NCI-H187 treated with DMSO at 0.1 percent for 48 hours (cell line): ENCODE data around the gene OBSL1.

ENCODE experiments used
- DNase-seq: peaks from one replicate; lab custom pipeline; 2025; lab: John Stamatoyannopoulos, UW

Gene OBSL1

GRCh38 chr2:219596954-219597551 is 25.7 kb upstream of the OBSL1 start:
- DNase-seq: no peak

GRCh38 chr2:219595256-219595655 is 23.9 kb upstream of the OBSL1 start:
- DNase-seq: no peak

GRCh38 chr2:219593154-219593553 is 21.8 kb upstream of the OBSL1 start:
- no peak for DNase-seq

GRCh38 chr2:219592736-219593135 is 21.4 kb upstream of the OBSL1 start:
- DNase-seq: no peak

- no peak for DNase-seq
Measured at GRCh38 chr2:219591091-219591490, 19.8 kb upstream of the OBSL1 start.

GRCh38 chr2:219581346-219581745 is 10.0 kb upstream of the OBSL1 start:
- no peak for DNase-seq

- no peak for DNase-seq
Measured at GRCh38 chr2:219578811-219579613, 7.7 kb upstream of the OBSL1 start.

- peak; percentile 30 for DNase-seq
Measured at GRCh38 chr2:219576505-219577388, 5.4 kb upstream of the OBSL1 start.

GRCh38 chr2:219575566-219576504 is 4.5 kb upstream of the OBSL1 start:
- DNase-seq: no peak

GRCh38 chr2:219574484-219575311 is 3.4 kb upstream of the OBSL1 start:
- no peak for DNase-seq

GRCh38 chr2:219573166-219573565 is 1.8 kb upstream of the OBSL1 start:
- peak; percentile 56 for DNase-seq

- no peak for DNase-seq
Measured at GRCh38 chr2:219572237-219573001, 1.1 kb upstream of the OBSL1 start, which contains the start of gene INHA. Gene INHA (plus strand): TSS chr2:219572310. CDS start chr2:219572375, 65 bp downstream.

- DNase-seq: no peak
Measured at GRCh38 chr2:219570924-219571310, 422 bp downstream of the OBSL1 start.

- no peak for DNase-seq
Measured at GRCh38 chr2:219570194-219570923, 980 bp downstream of the OBSL1 start.

- DNase-seq: no peak
Measured at GRCh38 chr2:219569635-219570034, 1.7 kb downstream of the OBSL1 start.

- DNase-seq: no peak
Measured at GRCh38 chr2:219569041-219569440, 2.3 kb downstream of the OBSL1 start.

- no peak for DNase-seq
Measured at GRCh38 chr2:219567791-219568361, 3.5 kb downstream of the OBSL1 start.

GRCh38 chr2:219567131-219567530 is 4.2 kb downstream of the OBSL1 start:
- DNase-seq: no peak

GRCh38 chr2:219566640-219567039 is 4.7 kb downstream of the OBSL1 start:
- DNase-seq: no peak
